CD14-positive monocyte (primary cell): ENCODE results near the gene WWOX. TPM values are rescaled to one million over a fixed set of nuclear protein-coding genes. Genes with fewer than 3 reads are reported as not detected.

Experiments
- DNase-seq, 3 donors: peaks; one replicate each; pipeline ENCODE4 v3.0.0-alpha.2; 2011 to 2022
- H2AFZ ChIP-seq: 2 replicates; pipeline ENCODE4 v1.6.0; 2012; ENCODE audit warnings: mild to moderate bottlenecking, low read depth, low read length, inconsistent platforms; ENCODE audit not compliant: insufficient read depth, poor library complexity, severe bottlenecking
- H3K27ac ChIP-seq, 2 donors: 1 replicate in 1 of 2; 2 replicates in 1 of 2; pipeline ENCODE4 v1.5.1; 2012 to 2013; ENCODE audit warnings: low read length in 2 of 2, control low read depth in 1 of 2, inconsistent platforms in 1 of 2, low read depth in 1 of 2, mild to moderate bottlenecking in 1 of 2
- H3K27me3 ChIP-seq, 2 donors: one replicate each; pipeline versions ENCODE4 v1.6.0 to v1.6.1; 2011 to 2013; ENCODE audit warnings: low read length in 2 of 2; ENCODE audit not compliant: control insufficient read depth in 2 of 2, insufficient read depth in 2 of 2
- H3K36me3 ChIP-seq, 2 donors: replicated peaks in 1 of 2; 1 replicate in 1 of 2; 2 replicates in 1 of 2; pipeline versions ENCODE4 v1.5.1 to v1.6.1; 2012 to 2013; ENCODE audit warnings: low read length in 2 of 2, control low read depth in 1 of 2, inconsistent platforms in 1 of 2, mild to moderate bottlenecking in 1 of 2; ENCODE audit not compliant: insufficient read depth in 2 of 2, control insufficient read depth in 1 of 2
- H3K4me1 ChIP-seq, 2 donors: 1 replicate in 1 of 2; 2 replicates in 1 of 2; pipeline versions ENCODE4 v1.5.1 to v1.6.1; 2012 to 2013; ENCODE audit warnings: low read length in 2 of 2, control low read depth in 1 of 2, inconsistent platforms in 1 of 2, mild to moderate bottlenecking in 1 of 2, moderate library complexity in 1 of 2; ENCODE audit not compliant: insufficient read depth in 2 of 2, control insufficient read depth in 1 of 2
- H3K4me2 ChIP-seq: replicated peaks from 2 replicates; pipeline ENCODE3; 2012; ENCODE audit warnings: low read length, moderate library complexity, mild to moderate bottlenecking; ENCODE audit not compliant: poor library complexity, severe bottlenecking; ENCODE audit errors: extremely low read depth
- H3K4me3 ChIP-seq, 3 experiments: fragments of 200-600 bp in 1 of 3; sonication (generic) in 1 of 3; replicated peaks in 1 of 3; 1 replicate in 2 of 3; 2 replicates in 1 of 3; pipeline ENCODE4 v1.5.1; 2011 to 2013; ENCODE audit warnings: low read length in 3 of 3, mild to moderate bottlenecking in 3 of 3, control low read depth in 2 of 3, low read depth in 2 of 3, inconsistent platforms in 1 of 3, moderate library complexity in 1 of 3
- H3K79me2 ChIP-seq: 2 replicates; pipeline ENCODE4 v1.6.0; 2012; ENCODE audit warnings: mild to moderate bottlenecking, control low read depth, inconsistent platforms, low read length, moderate library complexity; ENCODE audit not compliant: insufficient read depth
- H3K9ac ChIP-seq: 2 replicates; pipeline ENCODE4 v1.6.0; 2017; ENCODE audit warnings: low read length, mild to moderate bottlenecking; ENCODE audit not compliant: insufficient read depth, poor library complexity, severe bottlenecking
- H3K9me3 ChIP-seq, 2 donors: replicated peaks in 1 of 2; 1 replicate in 1 of 2; 2 replicates in 1 of 2; pipeline versions ENCODE4 v1.5.1 to v1.6.1; 2012 to 2013; ENCODE audit warnings: low read length in 2 of 2, control low read depth in 1 of 2; ENCODE audit not compliant: control insufficient read depth in 1 of 2, insufficient read depth in 1 of 2
- H4K20me1 ChIP-seq: 2 replicates; pipeline ENCODE4 v1.6.0; 2012; ENCODE audit warnings: mild to moderate bottlenecking, low read length, control low read depth, moderate library complexity; ENCODE audit not compliant: insufficient read depth
- H3K27ac Mint-ChIP-seq, 7 donors: one replicate each; pipeline ENCODE4 v1.8.0; 2020; ENCODE audit warnings: mild to moderate bottlenecking in 7 of 7, mixed read lengths in 7 of 7, moderate library complexity in 6 of 7, inconsistent platforms in 2 of 7
- H3K27me3 Mint-ChIP-seq, 3 donors: one replicate each; pipeline ENCODE4 v1.8.0; 2021 to 2022; ENCODE audit warnings: low read depth in 3 of 3, mild to moderate bottlenecking in 3 of 3, mixed read lengths in 3 of 3, moderate library complexity in 3 of 3, inconsistent platforms in 1 of 3
- H3K36me3 Mint-ChIP-seq, 2 donors: one replicate each; pipeline ENCODE4 v1.8.0; 2020; ENCODE audit warnings: mixed read lengths in 2 of 2, inconsistent platforms in 1 of 2, mild to moderate bottlenecking in 1 of 2
- H3K4me1 Mint-ChIP-seq: one replicate; pipeline ENCODE4 v1.8.0; 2020; ENCODE audit warnings: mild to moderate bottlenecking, mixed read lengths
- H3K4me3 Mint-ChIP-seq, 2 donors: one replicate each; pipeline ENCODE4 v1.8.0; 2020; ENCODE audit warnings: mild to moderate bottlenecking in 2 of 2, mixed read lengths in 2 of 2, moderate library complexity in 1 of 2
- H3K9me3 Mint-ChIP-seq, 7 donors: one replicate each; pipeline ENCODE4 v1.8.0; 2020 to 2022; ENCODE audit warnings: mixed read lengths in 7 of 7, mild to moderate bottlenecking in 6 of 7, moderate library complexity in 6 of 7, inconsistent platforms in 2 of 7
- CTCF ChIP-seq: fragments of 200-600 bp; IDR thresholded peaks from one replicate; pipeline ENCODE4 v1.8.0; 2022; ENCODE audit warnings: antibody characterized with exemption, mild to moderate bottlenecking
- WGBS: methylation state at CpG from one replicate; pipeline ENCODE4 v1.1.5; 2013; ENCODE audit warnings: missing lambda C conversion rate; ENCODE audit not compliant: insufficient coverage; 5-methylcytosine and 5-hydroxymethylcytosine counted together
- intact Hi-C, 2 donors: fragments of 100-400 bp; cut with micrococcal nuclease; formaldehyde crosslinking; loops; one replicate each; pipeline versions ENCODE4 v1.15.0 to v1.15.1; 2023
- polyA plus RNA-seq, 3 donors: library from polyadenylated mRNA; depleted of rRNA in 1 of 3; unstranded in 2 of 3; stranded (reverse) in 1 of 3; fragments of 300-500 nt in 2 of 3; fragments of >200 nt in 1 of 3; fragmentation: Illumina TruSeq in 2 of 3; gene quantifications; 1 replicate in 2 of 3; 2 replicates in 1 of 3; pipeline ENCODE4 v1.2.3, GENCODE V29; 2012 to 2021

WWOX gene
- polyA plus RNA-seq, 3 donors = 4.0 to 7.0 (median 6.3) TPM

GRCh38 chr16:78505036-78505435 is 405.6 kb downstream of the WWOX start:
- no peaks in the 10 kb centered on the region for H3K36me3 ChIP-seq
- Mint-ChIP-seq H3K36me3 (no peaks in the 10 kb centered on the region), H3K4me3 (no peak overlapping the region), H3K27me3 (peaks cover 0 to 5% (median 0%) of the 10 kb centered on the region in 3 donors), H3K27ac (no peak overlapping the region), H3K4me1 (peaks cover 3% of the 10 kb centered on the region), H3K9me3 (peaks cover 0 to 2% (median 0%) of the 10 kb centered on the region in 7 donors)
- TF ChIP-seq CTCF = no peak
- H3K9ac ChIP-seq = no peak overlapping the region
- no peaks in the 10 kb centered on the region for H3K4me1 ChIP-seq
- no peaks in the 10 kb centered on the region for H3K27me3 ChIP-seq
- intact Hi-C loops = loop anchor here in 1 of 2 donors (10.0 kb wide), 1 partner anchor 270 kb away; no protein-coding TSS in a partner anchor
- no peak for DNase-seq
- H3K4me2 ChIP-seq = no peak overlapping the region
- no peaks in the 10 kb centered on the region for H3K79me2 ChIP-seq
- WGBS = no CpG with 5 or more reads among the region's 6 CpGs
- no peak overlapping the region for H3K27ac ChIP-seq
- no peak overlapping the region for H2AFZ ChIP-seq
- H3K9me3 ChIP-seq = no peaks in the 10 kb centered on the region
- H3K4me3 ChIP-seq = no peak overlapping the region
- no peaks in the 10 kb centered on the region for H4K20me1 ChIP-seq

GRCh38 chr16:78505544-78506366 is 406.3 kb downstream of the WWOX start:
- Histone ChIP-seq H4K20me1 (no peaks in the 10 kb centered on the region), H3K4me2 (no peak overlapping the region), H3K27me3 (no peaks in the 10 kb centered on the region), H3K79me2 (no peaks in the 10 kb centered on the region), H3K9me3 (no peaks in the 10 kb centered on the region), H3K27ac (no peak overlapping the region), H3K4me1 (peaks cover 0 to 2% of the 10 kb centered on the region in 2 donors), H3K4me3 (no peak overlapping the region), H3K36me3 (no peaks in the 10 kb centered on the region), H3K9ac (no peak overlapping the region), H2AFZ (no peak overlapping the region)
- Mint-ChIP-seq H3K27me3 (peaks cover 0 to 6% (median 0%) of the 10 kb centered on the region in 3 donors), H3K36me3 (no peaks in the 10 kb centered on the region), H3K4me1 (peaks cover 2% of the 10 kb centered on the region), H3K4me3 (no peak overlapping the region), H3K9me3 (peaks cover 0 to 2% (median 0%) of the 10 kb centered on the region in 7 donors), H3K27ac (peak overlapping the region in 1 of 7 donors; percentile 46)
- DNase-seq = no peak
- intact Hi-C loops = loop anchor here in 1 of 2 donors (10.0 kb wide), 1 partner anchor 269 kb away; no protein-coding TSS in a partner anchor
- no peak for TF ChIP-seq CTCF
- WGBS = 93% methylated on average over 22 of the region's 23 CpGs
